ENCODE results near the gene PWWP2A.
"Not testable (repeated sequence)": the region's sequence is repeated elsewhere in the genome, so short reads cannot be mapped to it uniquely, and the experiment has no call there.

Gene PWWP2A

DNA sequence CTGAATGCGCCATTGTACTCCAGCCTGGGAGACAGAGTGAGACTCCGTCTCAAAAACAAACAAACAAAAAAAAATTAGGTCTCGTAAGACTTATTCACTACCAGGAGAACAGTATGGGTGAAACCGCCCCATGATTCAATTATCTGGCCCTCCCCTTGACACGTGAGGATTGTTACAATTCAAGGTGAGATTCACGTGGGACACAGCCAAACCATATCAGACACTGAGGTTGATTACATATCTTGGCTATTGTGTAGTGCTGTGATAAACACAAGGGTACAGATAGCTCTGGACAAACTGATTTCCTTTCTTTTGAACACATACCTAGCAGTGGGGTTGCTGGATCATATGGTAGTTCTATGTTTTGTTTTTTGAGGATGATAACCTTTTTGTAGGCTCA, 42.4 kb upstream of the PWWP2A start:
- H3K4me3 ChIP-seq (ENCODE audit: low read length) = no peak overlapping the region
- no peak for DNase-seq (ENCODE audit: low read depth)
- TF ChIP-seq CTCF (IDR thresholded peaks at IDR 0.05; ENCODE audit: insufficient read depth, low read depth, low read length, missing control alignments) = no peak

DNA sequence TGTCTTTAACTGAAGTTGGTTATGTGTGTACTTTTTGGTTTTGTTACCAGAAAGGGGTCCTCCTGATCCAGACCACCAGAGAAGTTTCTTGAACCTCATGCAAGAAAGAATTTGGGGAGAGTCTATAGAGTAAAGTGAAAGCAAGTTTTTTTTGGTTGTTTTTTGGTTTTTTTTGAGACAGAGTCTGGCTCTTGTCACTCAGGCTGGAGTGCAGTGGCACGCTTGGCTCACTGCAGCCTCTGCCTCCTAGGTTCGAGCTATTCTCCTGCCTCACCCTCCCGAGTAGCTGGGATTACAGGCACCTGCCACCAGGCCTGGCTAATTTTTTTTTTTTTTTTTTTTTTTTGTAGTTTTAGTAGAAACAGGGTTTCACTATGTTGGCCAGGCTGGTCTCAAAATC, 41.6 kb upstream of the PWWP2A start:
- H3K4me3 ChIP-seq (ENCODE audit: low read length); DNase-seq (ENCODE audit: low read depth): not testable (repeated sequence)

DNA sequence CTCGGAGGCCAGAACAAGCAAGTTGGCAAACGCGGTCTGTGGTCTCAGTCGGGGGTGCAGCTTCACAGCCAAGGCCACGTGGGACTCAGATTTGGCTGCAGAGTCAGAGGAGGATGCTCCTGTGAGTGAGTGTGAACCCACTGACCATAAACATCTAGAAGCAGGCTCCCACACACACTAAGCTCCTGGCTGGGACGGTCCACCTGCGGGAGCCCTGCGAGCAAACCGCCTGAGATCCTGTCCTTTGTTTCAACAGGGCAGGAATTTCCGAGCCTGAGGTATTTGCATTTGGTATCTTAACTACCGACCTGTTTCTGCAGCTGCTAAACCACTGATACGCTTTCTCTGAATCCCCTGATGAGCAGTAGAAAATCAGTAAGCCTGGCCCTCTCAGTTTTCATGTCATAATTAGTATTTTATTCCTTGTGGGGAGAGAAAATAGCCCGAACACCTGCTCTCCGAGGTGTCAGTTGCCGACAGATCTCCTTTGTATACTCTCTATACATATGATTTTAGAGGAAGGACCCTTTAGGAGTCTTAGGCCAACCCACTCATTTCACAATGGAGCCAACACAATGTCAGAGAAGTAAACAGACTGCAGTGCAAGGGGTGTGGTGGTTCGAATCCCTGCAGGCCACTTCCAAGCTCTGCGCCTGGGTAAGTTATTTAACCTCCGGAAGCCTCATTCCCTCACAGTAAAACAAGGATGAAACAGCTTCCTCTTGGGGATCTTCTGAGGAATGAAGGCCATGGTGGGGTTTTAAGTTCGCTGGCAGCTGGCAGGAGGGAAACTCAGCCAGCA, 40.9 kb upstream of the PWWP2A start:
- no peak overlapping the region for H3K4me3 ChIP-seq (ENCODE audit: low read length)
- DNase-seq (ENCODE audit: low read depth) = peak; percentile 34
- TF ChIP-seq CTCF (IDR thresholded peaks at IDR 0.05; ENCODE audit: insufficient read depth, low read depth, low read length, missing control alignments) = no peak

DNA sequence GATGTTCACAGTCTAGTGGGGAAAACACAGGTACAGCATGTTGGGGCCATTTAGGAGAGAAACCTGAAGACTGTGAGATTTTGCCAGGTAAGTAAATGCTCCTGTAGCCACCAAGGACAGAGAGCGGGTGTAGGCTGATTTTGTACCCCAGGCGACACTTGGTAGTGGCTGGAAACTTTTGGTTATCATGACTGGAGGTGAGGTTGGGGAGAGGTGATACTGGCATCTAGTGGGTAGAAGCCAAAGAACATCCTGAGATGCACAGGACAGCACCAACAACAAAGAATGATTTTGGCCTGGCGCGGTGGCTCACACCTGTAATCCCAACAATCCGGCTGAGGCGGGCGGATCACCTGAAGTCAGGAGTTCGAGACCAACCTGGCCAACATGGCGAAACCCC, 38.8 kb upstream of the PWWP2A start:
- no peak overlapping the region for H3K4me3 ChIP-seq (ENCODE audit: low read length)
- no peak for TF ChIP-seq CTCF (IDR thresholded peaks at IDR 0.05; ENCODE audit: insufficient read depth, low read depth, low read length, missing control alignments)
- DNase-seq (ENCODE audit: low read depth) = no peak

DNA sequence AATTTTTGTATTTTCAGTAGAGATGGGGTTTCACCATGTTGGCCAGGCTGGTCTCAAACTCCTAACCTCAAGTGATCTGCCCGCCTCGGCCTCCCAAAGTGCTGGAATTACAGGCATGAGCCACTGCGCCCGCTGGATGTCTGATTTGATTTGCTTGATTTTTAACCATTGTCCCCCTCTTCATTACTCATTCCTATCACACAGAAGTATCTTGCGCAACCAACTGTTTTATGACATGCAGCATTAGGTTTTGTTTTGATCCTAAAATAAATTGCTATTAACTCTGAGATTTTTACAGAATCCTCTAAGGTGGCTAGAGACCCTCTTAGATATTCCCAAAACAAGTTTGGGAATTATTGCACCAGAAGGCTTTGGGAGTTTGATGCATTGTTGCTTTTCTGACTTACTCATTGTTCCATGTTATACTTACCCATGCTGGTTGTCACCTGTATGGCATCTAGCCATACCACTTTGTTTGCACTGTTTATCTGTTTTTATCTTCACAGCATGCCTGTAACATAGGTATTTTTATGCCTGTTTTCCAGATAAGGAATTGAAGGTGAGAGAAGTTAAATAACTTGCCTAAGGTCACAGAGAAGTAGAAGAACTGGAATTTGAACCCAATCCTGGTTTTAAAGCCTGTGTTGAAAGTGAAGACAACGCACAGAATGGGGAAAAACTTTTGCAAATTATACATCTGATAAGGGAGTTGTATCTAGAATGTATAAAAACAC, 35.9 kb upstream of the PWWP2A start:
- no peak overlapping the region for H3K4me3 ChIP-seq (ENCODE audit: low read length)
- DNase-seq (ENCODE audit: low read depth) = peak; percentile 32
- no peak for TF ChIP-seq CTCF (IDR thresholded peaks at IDR 0.05; ENCODE audit: insufficient read depth, low read depth, low read length, missing control alignments)

DNA sequence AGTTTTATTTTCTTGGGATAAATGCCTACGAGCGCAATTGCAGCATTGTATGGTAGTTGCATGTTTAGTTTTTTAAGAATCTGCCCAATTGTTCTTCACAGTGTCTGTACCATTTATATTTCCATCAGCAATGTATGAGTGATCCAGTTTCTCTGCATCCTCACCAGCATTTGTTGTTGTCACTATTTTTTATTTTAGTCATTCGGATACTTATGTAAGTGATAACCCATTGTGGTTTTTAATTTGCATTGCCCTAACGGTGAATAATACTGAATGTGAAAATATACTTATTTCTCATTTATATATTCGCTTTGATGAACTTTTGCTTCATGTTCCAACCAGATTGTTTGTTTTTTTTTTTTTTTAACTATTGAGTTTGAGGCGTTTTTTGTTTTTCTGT, 33.7 kb upstream of the PWWP2A start:
- no peak overlapping the region for H3K4me3 ChIP-seq (ENCODE audit: low read length)
- no peak for TF ChIP-seq CTCF (IDR thresholded peaks at IDR 0.05; ENCODE audit: insufficient read depth, low read depth, low read length, missing control alignments)
- no peak for DNase-seq (ENCODE audit: low read depth)

DNA sequence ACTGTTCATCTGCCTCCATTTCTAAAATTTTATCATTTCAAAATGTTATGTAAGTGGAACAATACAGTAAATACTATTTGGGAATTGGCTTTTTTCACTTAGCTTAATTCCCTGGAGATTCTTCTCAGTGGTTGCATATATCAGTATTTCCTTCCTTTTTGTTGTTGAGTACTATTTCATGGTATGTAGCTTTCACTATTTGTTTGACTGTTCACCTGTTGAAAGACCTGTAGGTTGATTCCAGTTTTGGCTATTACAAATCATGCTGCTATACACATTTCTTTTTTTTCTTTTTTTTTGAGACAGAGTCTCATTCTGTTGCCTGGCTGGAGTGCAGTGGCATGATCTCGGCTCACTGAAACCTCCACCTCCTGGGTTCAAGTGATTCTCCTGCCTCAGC, 33.0 kb upstream of the PWWP2A start:
- no peak for TF ChIP-seq CTCF (IDR thresholded peaks at IDR 0.05; ENCODE audit: insufficient read depth, low read depth, low read length, missing control alignments)
- DNase-seq (ENCODE audit: low read depth) = no peak
- H3K4me3 ChIP-seq (ENCODE audit: low read length) = no peak overlapping the region
